Posterior cingulate gyrus (tissue), 11 donors: ENCODE measurements around the gene ADAMTS7.
"Not testable (repeated sequence)": the region's sequence is repeated elsewhere in the genome, so short reads cannot be mapped to it uniquely, and the experiment has no call there.

ENCODE experiments used
- DNase-seq, 10 donors: peaks; one replicate each; pipeline versions ENCODE4 v3.0.0 to v3.0.0-alpha.2; 2020 to 2021; ENCODE audit warnings: mixed read lengths in 3 of 10
- intact Hi-C: fragments of 100-400 bp; cut with DNase I; formaldehyde crosslinking; loops from one replicate; pipeline ENCODE4 v1.15.1; 2023

The ADAMTS7 gene

GRCh38 chr15:78836333-78836732 is 25.1 kb upstream of the ADAMTS7 start:
- intact Hi-C loops: no loop called here
- DNase-seq: no peak

GRCh38 chr15:78831229-78832207 is 20.3 kb upstream of the ADAMTS7 start:
- intact Hi-C loops: no loop called here
- peak in 1 of 10 donors; percentile 76 for DNase-seq

GRCh38 chr15:78830514-78831228 is 19.4 kb upstream of the ADAMTS7 start:
- intact Hi-C loops: no loop called here
- DNase-seq: peak in 1 of 10 donors; percentile 65

- peak in 1 of 10 donors; percentile 14 for DNase-seq
- intact Hi-C loops: no loop called here
These were observed 17.7 kb upstream of the ADAMTS7 start for GRCh38 chr15:78828920-78829319.

- no peak for DNase-seq
- intact Hi-C loops: no loop called here
These were observed 11.2 kb upstream of the ADAMTS7 start for GRCh38 chr15:78822514-78822913.

- intact Hi-C loops: loop anchor here (5.0 kb wide), 1 partner anchor 40 kb away; no protein-coding TSS in a partner anchor
- DNase-seq: peak in 1 of 10 donors; percentile 63
These were observed 540 bp upstream of the ADAMTS7 start for GRCh38 chr15:78811825-78812183.

- DNase-seq: peak in 1 of 10 donors; percentile 79
These were observed 721 bp downstream of the ADAMTS7 start for GRCh38 chr15:78810362-78811123.

GRCh38 chr15:78810003-78810361 is 1.3 kb downstream of the ADAMTS7 start:
- no peak for DNase-seq
- intact Hi-C loops: loop anchor here (5.0 kb wide), 1 partner anchor 42 kb away; no protein-coding TSS in a partner anchor

More at GRCh38 chr15:78810362-78811123, 721 bp downstream of the ADAMTS7 start:
- intact Hi-C loops: loop anchor here (5.0 kb wide), 1 partner anchor 42 kb away; no protein-coding TSS in a partner anchor

- intact Hi-C loops: no loop called here
- peak in 1 of 10 donors; percentile 14 for DNase-seq
These were observed 2.7 kb downstream of the ADAMTS7 start for GRCh38 chr15:78808550-78808949.

- DNase-seq: peak in 1 of 10 donors; percentile 7
- intact Hi-C loops: no loop called here
These were observed 3.9 kb downstream of the ADAMTS7 start for GRCh38 chr15:78807359-78807758.

- peak in 4 of 10 donors; percentile 33 to 86 (median 58) for DNase-seq
- intact Hi-C loops: no loop called here
These were observed 6.9 kb downstream of the ADAMTS7 start for GRCh38 chr15:78804391-78804792.

- intact Hi-C loops: no loop called here
- peak in 1 of 10 donors; percentile 78 for DNase-seq
These were observed 10.5 kb downstream of the ADAMTS7 start for GRCh38 chr15:78800806-78801205.

GRCh38 chr15:78800189-78800588 is 11.1 kb downstream of the ADAMTS7 start:
- intact Hi-C loops: no loop called here
- peak in 1 of 10 donors; percentile 78 for DNase-seq

- intact Hi-C loops, DNase-seq: not testable (repeated sequence)
These were observed 12.2 kb downstream of the ADAMTS7 start for GRCh38 chr15:78799102-78799501.

GRCh38 chr15:78798355-78798754 is 12.9 kb downstream of the ADAMTS7 start:
- intact Hi-C loops: not testable (repeated sequence)
- peak in 1 of 10 donors; percentile 42 for DNase-seq

- intact Hi-C loops: no loop called here
- peak in 1 of 10 donors; percentile 75 for DNase-seq
These were observed 13.3 kb downstream of the ADAMTS7 start for GRCh38 chr15:78797951-78798350.

GRCh38 chr15:78796510-78796909 is 14.8 kb downstream of the ADAMTS7 start:
- intact Hi-C loops: no loop called here
- DNase-seq: peak in 1 of 10 donors; percentile 65

- intact Hi-C loops: no loop called here
- peak in 1 of 10 donors; percentile 24 for DNase-seq
These were observed 16.2 kb downstream of the ADAMTS7 start for GRCh38 chr15:78795043-78795442.

GRCh38 chr15:78794446-78794845 is 16.8 kb downstream of the ADAMTS7 start:
- peak in 1 of 10 donors; percentile 58 for DNase-seq
- intact Hi-C loops: not testable (repeated sequence)

GRCh38 chr15:78791357-78791756 is 19.9 kb downstream of the ADAMTS7 start:
- intact Hi-C loops: no loop called here

More at GRCh38 chr15:78791357-78791756, 19.9 kb downstream of the ADAMTS7 start:
- peak in 3 of 10 donors; percentile 34 to 65 (median 56) for DNase-seq
